HFF-Myc (cell line): Measurements from ENCODE around the gene PAGE4.

Source experiments
- DNase-seq: peaks from one replicate; pipeline ENCODE4 v3.0.0-alpha.2; 2011; ENCODE audit warnings: low read depth; ENCODE audit errors: extremely low read depth
- H3K4me3 ChIP-seq: replicated peaks from 2 replicates; pipeline ENCODE4 v1.5.1; 2011; ENCODE audit warnings: low read depth, mild to moderate bottlenecking, control low read depth, low read length
- CTCF ChIP-seq: IDR thresholded peaks from 2 replicates; pipeline ENCODE4 v1.5.1; 2012; ENCODE audit warnings: mild to moderate bottlenecking, low read depth, low read length, control low read depth; ENCODE audit errors: missing control alignments

PAGE4 gene

DNA sequence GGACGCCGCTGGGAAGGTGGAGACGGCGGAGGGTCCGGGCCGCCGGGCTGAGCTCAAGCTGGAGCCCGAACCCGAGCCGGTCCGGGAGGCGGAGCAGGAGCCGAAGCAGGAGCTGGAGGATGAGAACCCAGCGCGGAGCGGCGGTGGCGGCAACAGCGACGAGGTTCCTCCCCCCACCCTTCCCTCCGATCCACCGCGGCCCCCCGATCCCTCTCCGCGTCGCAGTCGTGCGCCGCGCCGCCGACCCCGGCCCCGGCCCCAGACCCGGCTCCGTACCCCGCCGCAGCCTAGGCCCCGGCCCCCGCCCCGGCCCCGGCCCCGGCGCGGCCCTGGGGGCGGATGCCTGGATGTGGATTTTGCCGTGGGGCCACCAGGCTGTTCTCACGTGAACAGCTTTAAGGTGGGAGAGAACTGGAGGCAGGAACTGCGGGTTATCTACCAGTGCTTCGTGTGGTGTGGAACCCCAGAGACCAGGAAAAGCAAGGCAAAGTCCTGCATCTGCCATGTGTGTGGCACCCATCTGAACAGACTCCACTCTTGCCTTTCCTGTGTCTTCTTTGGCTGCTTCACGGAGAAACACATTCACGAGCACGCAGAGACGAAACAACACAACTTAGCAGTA lies 50.7 kb downstream of the PAGE4 start:
- TF ChIP-seq CTCF = no peak
- DNase-seq = no peak
- peak overlapping the region; percentile 47 for H3K4me3 ChIP-seq

- no peak for TF ChIP-seq CTCF
- DNase-seq = no peak
- H3K4me3 ChIP-seq = no peak overlapping the region
Observed at GRCh38 chrX:49880668-49881067, 51.6 kb downstream of the PAGE4 start.
